ENCODE results near the gene CCDC190.
A peak's percentile ranks its signal among the peaks of the same experiment; 100 is the strongest.
"Not testable (repeated sequence)": the region's sequence is repeated elsewhere in the genome, so short reads cannot be mapped to it uniquely, and the experiment has no call there.

Gene CCDC190

DNA sequence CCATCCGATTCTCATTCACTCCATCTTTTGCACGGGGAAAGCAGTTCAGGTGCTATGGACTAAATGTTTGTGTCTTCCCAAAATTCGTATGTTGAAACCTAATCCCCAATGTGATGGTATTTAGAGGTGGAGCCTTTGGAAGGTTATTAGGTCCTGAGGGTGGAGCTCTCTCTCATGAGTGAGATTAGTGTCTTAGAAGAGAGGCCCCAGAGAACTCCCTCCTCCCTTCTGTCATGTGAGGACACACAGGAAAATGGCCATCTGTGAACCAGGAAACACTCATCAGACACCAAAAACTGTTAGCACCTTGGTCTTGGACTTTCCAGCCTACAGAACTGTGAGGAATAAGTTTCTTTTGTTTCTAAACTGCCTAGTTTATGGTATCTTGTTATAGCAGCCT is 15.8 kb upstream of the CCDC190 start:
- no peak for DNase-seq

DNA sequence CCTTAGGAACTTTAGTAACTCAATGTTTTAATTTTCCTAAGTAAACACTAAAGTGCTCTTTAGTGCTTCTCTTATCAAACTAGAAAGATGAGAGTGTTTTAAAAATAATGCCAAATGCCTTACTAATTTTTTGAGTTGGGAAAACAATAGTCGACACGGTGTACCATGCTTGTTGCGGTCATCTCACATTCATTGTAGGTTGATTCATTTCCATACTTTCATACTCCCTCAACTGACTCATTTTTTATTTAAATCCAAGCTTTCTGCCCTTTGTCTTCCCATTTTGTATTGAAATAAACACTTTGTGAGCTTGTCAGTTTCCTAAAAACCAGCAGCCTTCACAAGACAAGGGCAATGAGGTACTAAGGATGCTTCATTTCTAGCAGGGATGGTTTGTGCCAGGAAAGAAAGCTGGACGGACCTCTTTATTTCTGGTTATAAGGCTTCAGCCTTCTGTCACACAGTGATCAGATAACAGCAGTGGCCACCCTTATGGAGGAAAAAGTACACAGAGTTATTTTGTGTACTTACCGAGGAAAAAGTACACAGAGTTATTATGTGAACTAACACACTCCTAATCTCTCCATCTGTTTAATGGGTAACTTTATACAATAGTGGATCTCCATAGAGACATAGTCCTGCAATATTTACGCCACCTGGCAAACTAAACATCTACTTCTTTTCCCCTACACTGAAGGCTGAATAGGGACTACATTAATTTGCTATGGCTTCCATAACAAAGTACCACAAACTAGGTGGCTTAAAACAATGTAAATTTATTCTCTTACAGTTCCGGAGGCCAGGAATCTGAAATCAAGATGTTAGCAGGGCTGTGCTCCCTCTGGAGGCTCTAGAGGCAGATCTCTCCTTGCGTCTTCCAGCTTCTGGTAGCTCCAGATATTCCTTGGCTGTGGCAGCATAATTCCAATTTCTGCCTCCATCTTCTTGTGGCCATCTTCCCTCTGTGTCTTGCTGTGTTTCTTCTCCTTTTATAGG is 13.0 kb upstream of the CCDC190 start:
- DNase-seq: no peak

DNA sequence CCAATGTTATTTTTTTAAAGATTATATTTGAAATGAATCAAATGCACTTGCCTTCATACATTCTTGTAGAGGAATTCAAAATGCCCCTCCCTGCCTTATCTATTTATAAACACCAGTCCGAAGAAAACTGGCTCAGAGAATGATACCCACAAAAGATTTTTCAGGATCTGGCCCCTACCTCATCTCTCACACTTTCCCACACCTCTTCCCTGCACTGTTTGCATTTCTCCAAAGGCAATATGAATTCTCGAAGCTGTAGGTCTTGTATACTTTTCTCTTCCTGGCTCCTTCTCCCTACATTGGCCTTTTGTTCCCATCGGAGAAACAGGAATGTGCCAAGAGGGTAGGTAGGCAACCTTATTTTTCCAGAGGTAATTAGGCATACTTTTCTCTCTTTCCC is 12.0 kb upstream of the CCDC190 start:
- DNase-seq: no peak

DNA sequence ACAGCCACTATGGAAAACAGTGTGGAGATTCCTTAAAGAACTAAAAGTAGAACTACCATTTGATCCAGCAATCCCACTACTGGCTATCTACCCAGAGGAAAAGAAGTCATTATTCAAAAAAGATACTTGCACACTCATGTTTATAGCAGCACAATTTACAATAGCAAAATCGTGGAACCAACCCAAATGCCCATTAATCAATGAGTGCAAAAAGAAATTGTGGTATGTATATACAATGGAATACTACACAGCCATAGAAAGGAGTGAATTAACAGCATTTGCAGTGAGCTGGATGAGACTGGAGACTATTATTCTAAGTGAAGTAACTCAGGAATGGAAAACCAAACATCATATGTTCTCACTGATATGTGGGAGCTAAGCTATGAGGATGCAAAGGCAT is 10.4 kb upstream of the CCDC190 start:
- DNase-seq: not testable (repeated sequence)

DNA sequence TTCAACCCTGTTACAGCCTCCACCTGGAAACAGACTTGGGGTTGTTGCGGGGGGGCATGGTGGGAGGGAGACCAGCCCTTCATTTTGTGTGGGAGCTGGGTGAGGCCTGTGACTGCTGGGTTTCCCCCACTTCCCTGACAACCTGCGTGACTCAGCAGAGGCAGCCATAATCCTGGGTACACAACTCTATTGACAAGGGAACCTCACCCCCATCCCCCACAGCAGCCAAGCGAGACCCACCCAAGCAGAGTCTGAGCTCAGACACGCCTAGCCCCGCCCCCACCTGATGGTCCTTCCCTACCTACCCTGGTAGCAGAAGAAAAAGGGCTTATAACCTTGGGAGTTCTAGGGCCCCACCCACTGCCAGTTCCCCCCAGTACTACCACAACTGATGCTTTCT is 8.0 kb upstream of the CCDC190 start:
- DNase-seq: no peak

DNA sequence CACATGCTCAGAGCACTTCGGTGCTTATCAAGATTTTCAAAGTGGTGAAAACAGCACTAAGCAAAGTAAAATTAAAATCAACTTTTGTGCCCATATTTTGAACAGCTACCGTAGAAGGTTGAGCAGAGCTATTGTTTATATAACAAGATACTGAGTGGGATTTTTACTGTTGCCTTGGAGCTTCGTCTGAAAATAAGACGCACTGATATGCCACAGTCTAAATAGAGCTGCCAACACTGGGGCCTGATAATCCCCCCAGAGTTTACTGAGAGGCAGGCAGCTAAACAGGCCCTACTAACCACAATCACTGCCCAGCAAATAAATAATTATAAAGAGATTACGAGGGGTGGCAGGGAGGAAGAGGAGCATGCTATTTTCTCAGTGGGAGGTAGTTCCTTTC is 650 bp upstream of the CCDC190 start:
- DNase-seq: no peak

DNA sequence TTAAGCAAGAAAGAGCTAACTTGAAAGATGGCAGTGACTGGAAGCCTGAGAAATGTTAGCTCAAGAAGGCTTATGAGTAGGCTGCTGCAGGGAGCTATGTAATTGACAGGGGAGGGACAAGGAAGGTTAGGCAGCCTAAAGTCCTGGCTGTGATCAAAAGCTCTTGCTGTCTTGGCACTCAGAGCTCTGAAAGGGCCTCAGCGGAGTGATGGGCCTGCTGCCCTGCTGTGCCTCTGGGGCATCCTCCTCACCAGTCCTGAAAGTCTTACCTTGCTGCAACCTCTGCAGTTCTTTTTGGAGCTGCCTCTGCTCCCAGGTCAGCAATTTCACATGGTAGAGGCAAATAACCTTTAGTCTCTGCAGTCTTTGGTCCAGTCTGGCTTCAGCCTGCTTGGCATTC is 1.8 kb downstream of the CCDC190 start:
- DNase-seq: no peak

DNA sequence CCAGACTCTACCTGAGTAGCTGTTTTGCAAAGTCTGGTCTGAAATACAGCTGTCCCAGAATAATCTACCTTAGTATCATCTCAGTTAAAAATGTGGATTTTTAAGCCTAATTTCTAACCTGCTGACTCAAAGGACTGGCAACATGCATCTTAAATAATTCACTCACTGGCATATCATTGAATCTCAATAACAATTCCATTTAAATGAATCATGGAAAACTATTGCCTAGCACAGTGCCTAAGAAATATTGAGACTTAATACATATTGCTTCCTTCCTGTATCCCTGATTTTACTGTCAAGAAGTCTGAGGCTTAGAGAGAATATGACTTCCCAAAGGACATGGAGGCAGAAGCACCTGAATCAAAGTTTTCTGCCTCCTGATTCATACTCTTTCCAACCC is 3.1 kb downstream of the CCDC190 start:
- no peak for DNase-seq

DNA sequence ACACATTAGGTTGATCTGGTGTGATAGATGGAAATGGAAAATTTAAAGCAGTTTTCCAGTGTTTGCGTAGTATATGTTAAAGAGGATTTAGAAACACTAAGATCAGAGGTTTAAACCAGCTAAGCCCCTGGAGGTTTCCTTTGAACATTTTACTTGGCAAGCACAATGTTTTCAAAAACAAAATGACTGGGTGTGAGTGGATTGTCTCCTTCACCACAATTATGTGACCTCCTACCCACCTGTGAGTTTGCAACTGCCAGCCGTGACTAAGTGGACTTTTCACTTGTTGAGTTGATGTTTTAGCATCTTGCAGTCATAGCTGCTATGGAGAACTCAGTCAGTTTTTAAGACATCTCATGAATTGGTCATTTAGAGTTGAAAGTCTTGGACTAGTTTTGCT is 4.7 kb downstream of the CCDC190 start:
- DNase-seq: no peak

DNA sequence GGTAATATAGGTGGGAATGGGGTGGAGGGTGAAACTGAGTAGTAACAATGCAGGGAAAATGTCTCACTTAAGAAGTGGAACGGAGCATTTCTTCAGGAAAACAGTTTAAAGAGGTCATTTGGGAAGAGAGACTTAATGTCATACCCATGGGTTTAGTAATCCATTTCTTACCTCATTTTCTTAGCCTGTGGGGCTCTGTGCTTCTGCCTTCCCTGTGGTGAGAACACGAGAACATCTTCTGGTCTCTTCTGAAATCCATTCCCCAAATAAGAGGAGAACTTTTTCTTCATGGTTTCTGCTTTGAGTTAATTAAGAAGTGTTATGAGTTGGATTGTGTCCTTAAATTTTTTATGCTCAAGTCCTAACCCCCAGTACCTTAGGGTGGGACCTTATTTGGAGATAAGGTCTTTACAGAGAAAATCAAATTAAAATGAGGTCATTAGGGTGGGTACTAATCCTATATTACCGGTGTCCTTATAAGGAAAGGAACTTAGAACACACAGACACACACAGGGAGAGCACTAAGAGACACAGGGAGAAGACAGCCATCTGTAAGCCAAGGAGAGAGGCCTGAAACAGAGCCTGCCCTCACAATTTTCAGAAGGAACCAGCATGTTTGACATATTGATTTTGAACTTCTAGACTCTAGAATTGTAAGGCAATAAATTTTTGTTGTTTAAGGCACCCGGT is 5.4 kb downstream of the CCDC190 start:
- no peak for DNase-seq

DNA sequence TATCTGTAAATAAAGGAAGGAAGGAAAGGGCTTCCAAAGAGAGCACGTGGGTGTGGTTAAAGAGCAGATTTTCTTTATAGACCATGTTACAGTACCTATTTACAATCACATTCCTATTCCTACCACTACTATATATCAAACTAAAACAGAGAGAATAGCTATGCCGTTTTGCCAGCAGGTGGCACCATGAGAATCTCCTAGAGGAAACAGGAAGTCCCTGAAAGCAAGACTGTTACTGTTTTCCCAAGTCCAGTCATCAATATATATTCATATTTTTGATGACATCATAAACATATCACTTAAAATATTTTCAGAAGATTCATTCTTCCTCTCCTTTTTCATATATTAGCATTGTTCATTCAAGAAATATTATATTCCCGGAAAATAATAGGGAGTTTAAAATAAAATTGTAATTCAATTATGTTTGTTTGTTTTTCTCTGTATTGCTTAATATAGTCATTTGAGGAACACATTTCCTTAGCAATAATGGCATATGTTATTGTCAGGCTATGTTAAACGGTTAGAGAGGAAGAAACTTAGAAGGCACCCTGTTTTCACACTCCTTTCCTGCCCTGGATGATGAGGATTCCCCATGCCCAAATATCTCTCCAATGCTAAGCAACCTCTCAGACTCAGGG is 6.6 kb downstream of the CCDC190 start:
- DNase-seq: peak; percentile 41

DNA sequence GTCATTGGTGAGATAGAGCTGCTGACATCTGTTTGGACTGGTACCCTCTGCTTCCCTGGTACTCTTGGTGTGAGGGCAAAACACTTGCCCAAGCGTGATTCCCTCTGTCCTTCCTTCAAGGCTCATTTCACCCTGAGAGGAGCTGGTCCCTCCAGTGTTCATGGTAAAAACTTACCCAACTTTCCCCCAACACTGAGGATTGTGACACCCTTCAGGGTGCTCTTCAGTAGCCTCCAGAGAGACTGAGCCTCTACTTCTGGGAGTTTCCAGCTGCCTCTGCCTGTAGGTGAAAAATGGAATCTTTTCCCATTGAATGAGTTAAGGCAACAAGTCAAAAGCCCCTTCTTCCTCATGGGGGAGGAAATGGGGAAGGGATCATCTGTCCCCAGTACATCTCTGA is 9.6 kb downstream of the CCDC190 start:
- no peak for DNase-seq

DNA sequence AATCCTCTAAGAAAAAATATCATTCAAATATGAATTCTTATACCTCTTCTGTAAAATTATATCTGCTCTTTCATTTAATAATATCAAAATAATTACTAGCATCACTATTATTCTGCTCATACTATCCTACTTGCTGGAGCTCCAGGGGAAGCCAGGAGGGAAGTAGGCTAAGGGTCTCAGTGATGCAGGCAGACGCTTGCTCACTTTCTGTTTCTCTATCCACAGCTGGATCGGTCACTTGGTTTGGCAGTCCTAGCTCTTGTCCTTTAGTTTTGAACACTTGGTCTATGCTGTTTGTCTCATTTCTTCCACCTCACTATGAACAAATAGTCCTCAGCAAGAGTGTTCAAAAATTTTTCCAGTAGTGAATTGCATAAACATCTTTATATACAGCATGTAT is 11.3 kb downstream of the CCDC190 start:
- no peak for DNase-seq

DNA sequence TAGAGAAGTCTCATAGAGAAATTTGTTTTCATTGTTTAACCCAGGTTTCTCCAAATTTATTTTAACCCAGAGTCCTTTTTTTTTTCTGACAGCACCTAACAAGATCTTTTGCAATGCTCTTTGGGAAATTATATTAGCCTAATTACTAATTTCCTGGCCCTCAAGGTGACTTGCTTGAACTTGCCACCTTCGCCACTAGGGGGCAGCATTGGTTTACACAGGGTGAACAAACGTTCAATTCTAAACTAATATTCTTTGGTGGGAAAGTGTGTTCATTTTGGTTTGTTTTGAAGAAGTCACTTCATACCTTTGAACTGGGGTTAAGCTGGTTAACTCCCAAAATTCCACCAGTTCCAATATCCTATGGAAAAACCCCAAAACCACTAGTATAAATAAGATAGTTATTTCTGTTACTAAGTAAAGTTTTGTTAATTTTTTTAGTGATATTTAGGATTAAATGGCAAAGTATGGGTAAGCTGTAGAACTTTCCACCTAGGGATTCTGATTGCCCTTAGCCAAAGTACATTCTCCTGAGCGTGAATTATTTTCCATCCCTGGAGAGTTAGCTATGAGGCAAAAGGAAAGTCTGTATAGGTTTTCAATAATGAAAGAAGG is 13.0 kb downstream of the CCDC190 start:
- DNase-seq: peak; percentile 42

DNA sequence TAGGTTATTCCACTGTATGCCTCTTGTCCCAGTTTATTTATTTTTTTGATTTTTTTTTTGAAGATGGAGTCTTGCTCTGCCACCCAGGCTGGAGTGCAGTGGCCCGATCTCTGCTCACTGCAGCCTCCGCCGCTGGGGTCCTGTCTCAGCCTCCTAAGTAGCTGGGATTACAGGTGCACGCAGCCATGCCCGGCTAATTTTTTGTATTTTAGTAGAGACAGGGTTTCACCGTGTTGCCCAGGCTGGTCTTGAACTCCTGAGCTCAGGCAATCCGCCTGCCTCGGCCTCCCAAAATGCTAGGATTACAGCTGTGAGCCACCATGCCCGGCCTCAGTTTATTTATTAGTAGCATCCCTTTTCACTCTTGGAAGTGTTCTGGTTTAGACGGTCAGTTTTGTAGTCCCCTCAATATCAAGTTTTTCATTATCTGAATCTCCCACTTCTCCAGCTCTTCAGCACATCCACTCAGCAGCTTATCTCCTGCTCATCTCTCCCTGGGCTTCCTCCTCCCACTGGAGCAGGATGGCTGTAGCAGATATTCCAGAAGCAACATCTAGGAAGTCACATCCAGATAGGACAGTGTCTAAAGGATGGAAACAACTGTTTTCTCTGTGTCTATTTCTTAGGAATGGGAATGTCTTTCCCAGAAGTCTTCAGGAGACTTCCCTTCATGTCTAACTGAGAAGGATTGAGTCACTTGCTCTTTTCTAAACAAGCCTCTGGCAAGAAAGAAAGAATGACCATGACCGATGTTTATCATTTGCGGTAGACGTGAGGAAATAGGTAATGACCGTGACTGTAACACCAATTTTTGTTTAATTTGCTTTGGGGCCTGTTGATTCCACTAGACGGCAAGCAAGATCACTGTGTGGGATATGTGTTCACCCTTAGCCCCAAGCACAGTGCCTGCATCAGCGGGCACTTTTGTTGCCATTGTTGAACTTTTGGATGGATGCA is 14.4 kb downstream of the CCDC190 start:
- DNase-seq: no peak

DNA sequence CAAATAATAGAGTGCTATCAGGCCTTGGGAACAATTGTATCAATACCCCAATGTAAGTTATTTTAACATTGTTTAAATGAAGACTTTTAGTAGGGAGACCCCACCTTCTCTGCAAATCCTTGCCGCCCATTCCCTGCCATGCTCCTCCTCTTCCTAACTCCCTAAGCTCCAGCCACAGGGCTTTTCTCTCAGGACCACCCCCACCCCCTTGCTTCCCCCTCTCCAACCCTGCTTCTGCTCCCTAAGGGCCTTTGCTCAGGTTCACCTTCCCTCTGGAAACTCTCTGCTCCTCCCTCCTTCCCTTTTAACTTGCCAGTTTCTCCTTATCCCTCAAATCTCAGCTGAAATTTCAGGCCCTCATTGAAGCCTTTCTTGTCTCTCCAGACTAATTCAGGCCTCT is 16.8 kb downstream of the CCDC190 start:
- DNase-seq: no peak

DNA sequence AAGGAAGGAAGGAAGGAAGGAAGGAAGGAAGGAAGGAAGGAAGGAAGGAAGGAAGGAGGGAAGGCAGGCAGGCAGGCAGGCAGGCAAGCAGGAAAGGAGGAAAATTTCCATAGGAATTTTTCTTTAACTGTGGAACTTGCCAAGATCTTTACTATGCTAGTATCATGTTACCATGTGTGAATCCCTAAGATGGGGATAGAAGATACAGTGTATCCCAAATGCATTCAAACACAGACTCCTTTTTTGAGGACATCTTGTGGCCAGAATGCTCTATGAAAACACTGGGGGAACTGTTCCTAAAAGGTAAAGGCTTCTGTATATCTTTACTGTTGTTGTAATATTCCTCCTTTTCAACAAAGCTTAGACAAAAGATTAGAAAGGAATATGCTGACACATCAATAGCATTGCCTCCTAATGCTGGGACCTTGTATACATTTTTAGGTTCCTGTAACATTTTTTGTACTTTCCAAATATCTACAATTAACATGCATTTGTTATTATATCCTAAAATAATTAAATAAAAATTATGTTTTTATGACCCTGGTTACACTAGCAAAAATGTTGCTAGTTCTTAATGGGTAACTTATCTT is 20.6 kb downstream of the CCDC190 start:
- DNase-seq: no peak

DNA sequence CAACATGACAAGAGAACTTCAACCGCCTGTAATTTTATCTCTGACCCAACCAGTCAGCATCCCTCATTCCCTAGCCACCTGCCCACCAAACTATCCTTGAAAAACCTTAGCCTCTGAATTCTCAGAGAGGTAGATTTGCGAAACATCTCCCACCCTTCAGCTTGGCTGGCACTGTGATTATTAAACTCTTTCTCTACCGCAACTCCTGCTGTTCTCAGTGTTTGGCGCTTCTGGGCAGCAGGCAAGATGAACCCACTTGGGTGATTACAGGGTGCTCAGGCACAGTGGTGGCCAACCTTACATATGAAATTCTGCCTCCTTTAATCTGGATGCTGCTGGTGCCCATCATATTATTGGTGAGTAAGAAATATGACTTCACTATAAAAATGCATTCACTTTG is 22.1 kb downstream of the CCDC190 start:
- DNase-seq: no peak

DNA sequence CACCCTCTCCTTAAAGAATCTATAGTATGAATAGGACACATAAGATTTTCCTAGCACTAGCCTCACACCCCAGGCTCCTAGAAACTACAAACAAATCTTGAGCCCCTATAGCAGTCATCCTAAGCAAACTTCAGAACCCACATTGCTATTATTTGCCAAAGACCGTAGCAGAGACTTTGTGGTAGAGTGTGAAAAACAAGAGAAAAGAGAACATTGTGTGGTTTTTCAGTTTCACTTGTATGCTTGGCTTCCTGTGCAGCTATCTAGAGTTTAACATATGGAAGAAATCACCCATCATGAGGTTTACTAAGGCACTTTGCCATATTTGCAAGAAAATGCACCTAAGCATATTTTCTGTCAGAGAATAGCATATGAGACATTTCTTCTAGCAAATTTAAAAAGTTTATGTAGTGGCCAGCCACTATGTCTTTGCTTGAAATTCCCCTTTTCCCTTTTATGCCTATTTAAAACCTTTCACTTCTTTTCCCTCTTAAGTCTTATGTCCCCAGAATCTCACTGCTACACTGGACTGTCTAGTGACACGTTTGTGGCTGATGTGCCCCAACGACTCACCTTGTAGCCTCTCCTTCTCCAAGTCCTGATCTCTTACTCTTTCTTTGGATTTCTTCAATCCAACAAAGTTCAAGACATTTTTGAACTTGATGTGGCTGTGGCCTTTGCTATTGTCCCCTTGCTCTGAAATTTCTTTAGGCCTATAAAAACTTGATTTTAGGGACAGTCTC is 25.6 kb downstream of the CCDC190 start:
- no peak for DNase-seq

DNA sequence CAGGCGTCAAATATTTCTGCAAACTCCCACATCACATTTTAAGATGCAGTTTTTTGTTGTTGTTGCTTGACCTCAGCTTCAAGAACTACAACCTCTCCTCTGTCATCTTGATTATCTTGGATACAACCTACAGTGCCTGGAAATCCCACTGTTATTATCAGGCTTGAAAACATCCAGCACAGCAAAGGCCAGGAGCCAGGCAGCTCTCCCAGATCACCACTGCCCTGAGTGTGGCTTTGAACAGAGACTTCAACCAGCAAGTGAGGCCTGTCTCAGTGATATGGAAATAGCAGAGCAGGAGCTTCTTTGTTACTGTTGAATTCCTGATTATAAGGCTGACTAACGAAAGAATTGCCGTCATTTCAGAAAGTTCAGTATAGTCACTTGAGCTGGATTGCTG is 28.5 kb downstream of the CCDC190 start:
- no peak for DNase-seq

DNA sequence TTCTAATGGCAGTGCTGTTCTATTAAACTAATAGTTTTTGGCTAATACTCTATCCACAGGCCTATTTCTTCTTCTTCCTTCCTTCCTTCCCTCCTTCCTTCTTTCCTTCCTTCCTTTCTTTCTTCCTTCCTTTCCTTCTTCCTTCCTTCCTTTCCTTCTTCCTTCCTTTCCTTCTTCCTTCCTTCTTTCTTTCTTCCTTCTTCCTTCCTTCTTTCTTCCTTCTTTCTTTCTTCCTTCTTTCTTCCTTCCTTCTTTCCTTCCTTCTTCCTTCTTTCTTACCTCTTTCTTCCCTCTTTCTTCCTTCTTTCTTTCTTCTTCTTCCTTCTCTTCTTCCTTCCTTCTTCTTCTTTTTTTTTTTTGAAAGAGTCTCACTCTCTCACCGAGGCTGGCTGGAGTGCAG is 31.7 kb downstream of the CCDC190 start:
- DNase-seq: no peak
